GM19467 (cell line): ENCODE results near the gene DIAPH2.

Experiments
- ATAC-seq: cut with Tn5 transposase; IDR thresholded peaks from one replicate; pipeline ENCODE4 v1.9.1; 2021; ENCODE audit warnings: mild to moderate bottlenecking, moderate library complexity; ENCODE audit not compliant: unreplicated experiment

The DIAPH2 gene

GRCh38 chrX:96924581-96924980, 239.9 kb downstream of the DIAPH2 start:
- ATAC-seq, result no peak

GRCh38 chrX:96929036-96929435, 244.4 kb downstream of the DIAPH2 start:
- ATAC-seq, result no peak

GRCh38 chrX:96957718-96958117, 273.1 kb downstream of the DIAPH2 start:
- no peak for ATAC-seq

- ATAC-seq, result no peak
Observed at GRCh38 chrX:96971812-96972211, 287.2 kb downstream of the DIAPH2 start.

DNA sequence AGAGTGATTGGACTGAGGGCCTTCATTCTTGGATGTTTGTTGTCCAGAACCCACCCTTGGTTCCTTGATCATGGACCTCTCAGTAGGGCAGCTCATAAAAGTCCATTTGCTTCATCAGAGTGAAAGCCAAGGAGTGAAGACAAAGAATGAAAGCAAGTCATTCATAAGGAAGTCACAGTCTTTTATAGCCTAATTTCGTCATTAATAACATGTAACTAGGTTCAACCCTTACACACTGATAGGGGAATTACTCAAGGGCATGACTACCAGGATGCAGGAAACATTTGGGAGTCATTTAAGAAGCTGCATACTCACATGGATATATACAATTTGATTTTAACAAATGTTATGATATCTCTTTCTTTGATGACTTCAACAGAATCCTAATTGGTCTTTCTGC, 294.3 kb downstream of the DIAPH2 start:
- no peak for ATAC-seq

DNA sequence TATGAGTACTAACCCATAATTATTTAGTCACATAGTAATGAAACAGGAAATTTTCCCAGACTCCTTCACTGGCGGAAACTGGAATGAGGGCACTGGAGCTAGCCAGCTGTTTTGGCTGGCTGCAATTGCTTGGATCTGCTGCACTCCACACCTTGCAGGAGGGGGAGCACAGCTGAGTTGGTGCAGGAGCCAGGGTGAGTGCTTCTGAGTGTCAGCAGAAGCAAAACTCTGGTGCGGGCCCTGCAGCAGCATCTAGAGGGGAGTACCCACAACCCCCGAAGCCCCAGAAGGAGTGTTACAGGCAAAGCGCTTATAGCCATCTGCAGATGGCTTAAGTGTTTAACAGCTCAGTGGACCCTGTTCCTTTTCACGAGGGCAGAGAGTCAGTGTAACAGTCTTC, 295.1 kb downstream of the DIAPH2 start:
- ATAC-seq, result no peak

- no peak for ATAC-seq
Observed at GRCh38 chrX:96982161-96982560, 297.5 kb downstream of the DIAPH2 start.

GRCh38 chrX:96984538-96984937, 299.9 kb downstream of the DIAPH2 start:
- no peak for ATAC-seq

- no peak for ATAC-seq
Observed at GRCh38 chrX:96985046-96985445, 300.4 kb downstream of the DIAPH2 start.

DNA sequence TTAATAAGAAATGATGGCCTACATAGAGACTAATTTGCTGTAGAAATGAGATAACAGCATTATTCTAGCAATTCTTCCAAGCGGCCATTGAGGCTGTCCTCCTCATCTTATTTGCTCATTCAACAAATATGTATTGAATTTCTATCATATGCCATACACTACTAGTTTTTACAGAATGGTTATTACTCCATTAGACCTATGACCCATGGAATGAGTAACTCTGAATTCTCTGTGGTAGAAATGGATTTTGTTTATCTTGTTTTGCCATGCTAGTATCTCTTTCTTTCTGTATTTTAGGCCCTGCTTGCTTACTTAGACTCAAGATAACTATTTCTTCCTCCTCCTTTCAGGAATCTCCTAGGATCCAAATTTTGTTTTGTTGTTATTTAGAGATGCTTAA, 302.6 kb downstream of the DIAPH2 start:
- ATAC-seq, result no peak

DNA sequence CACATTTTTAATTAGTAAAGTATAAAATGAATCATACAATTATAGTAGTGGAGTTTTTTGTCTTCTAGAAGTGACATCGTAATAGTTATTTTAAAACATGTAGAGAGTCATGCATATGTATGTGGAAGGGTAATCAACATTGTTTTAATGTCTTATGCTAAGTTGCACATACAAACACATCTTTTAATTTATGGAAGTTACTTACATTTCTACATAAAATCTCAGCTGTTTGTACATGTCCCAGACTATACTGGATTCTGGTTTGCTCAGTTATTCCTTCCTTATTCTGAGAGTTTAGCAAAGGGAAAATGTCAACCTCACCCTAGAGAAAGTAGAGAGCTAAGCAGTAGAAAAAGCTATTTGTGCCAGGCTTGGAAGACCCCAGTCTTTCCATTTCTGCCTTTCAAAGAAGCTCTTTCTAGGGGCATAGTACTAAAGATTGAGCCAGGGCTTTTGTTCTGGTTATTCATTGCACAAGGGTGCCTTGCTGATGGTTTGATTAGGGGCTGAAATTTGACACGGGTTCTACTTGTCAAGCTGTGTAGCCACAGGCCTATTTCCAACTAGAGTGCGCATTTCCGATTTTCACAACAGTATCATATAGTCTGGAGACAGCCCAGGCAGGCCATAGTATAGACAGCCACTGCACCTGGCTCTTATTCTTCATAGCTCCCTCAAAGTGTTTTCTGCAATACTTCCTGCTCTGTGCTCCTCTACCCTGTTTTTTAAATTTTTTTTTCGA, 305.4 kb downstream of the DIAPH2 start:
- no peak for ATAC-seq

DNA sequence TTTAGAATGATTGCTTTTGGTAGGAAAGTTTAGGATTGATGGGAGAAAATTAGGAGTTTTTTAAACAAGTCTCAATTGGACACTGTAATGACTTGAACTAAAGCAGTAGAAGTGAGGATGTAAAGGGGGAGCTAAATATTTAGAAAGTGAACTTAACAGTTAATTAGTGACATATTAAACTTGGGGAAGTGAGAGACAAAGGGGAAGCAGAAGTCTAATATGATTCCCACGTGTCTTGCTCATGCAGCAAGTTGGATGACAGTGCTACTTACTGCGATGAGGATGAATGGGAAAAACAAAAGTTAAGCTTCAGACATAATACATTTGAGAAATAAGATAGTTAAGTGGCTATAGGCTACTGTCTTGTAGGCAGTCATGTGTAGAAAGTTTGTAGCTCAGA, 309.5 kb downstream of the DIAPH2 start:
- no peak for ATAC-seq

- no peak for ATAC-seq
Observed at GRCh38 chrX:96997196-96997595, 312.6 kb downstream of the DIAPH2 start.

- ATAC-seq, result no peak
Observed at GRCh38 chrX:97000682-97001368, 316.2 kb downstream of the DIAPH2 start.

- ATAC-seq, result no peak
Observed at GRCh38 chrX:97006167-97006566, 321.5 kb downstream of the DIAPH2 start.

- no peak for ATAC-seq
Observed at GRCh38 chrX:97009391-97009790, 324.7 kb downstream of the DIAPH2 start.

DNA sequence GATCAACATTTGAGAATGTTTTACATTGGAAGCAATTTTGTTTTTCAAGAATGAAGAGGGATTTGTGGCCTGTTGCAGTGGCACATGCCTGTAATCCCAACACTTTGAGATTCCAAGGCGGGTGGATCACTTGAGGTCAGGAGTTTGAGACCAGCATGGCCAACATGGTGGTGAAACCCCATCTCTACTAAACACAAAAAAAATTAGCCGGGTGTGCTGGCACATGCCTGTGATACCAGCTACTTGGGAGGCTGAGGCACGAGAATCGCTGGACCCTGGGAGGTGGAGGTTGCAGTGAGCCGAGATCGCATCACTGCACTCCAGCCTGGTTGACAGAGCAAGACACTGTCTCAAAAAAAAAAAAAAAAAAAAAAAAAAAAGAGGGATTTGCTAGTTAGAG, 326.9 kb downstream of the DIAPH2 start:
- ATAC-seq, result no peak

DNA sequence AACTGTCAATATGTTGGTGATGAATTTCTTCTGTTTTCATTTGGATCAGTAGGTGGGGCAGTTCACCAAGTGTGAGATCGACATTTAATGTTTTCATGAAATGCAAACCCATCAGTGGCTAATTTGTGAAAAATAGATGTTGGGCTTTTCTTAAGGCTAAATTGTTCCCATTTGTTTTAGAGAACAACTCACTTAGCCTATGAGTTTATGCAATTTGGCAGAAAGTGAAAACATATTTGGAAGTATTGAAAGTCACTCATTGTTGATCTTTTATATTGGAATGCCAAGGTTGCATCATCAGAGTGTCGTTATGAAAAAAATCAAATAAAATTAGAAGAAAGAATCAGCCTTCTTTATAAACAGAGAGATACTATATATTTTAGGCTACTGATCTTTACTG, 331.5 kb downstream of the DIAPH2 start:
- no peak for ATAC-seq

GRCh38 chrX:97021680-97022079, 337.0 kb downstream of the DIAPH2 start:
- no peak for ATAC-seq

DNA sequence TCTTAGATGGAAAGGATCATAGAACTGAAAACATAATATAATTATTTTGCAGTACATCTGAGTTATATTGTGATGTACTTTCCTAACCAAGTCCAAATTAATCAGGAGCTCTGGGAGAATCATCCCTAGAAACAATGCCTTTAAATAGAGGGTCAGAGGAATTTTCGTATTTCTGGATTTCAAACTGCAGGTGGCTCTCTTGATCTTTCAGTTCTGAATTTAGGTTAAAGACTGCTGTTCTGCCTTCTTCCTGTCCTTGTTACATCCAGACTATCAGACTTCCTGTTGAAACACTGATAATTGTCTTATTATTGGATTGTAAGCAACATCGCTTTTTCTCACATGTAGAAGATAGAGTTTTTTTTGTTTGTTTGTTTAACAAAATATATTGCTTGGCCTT, 341.8 kb downstream of the DIAPH2 start:
- no peak for ATAC-seq

DNA sequence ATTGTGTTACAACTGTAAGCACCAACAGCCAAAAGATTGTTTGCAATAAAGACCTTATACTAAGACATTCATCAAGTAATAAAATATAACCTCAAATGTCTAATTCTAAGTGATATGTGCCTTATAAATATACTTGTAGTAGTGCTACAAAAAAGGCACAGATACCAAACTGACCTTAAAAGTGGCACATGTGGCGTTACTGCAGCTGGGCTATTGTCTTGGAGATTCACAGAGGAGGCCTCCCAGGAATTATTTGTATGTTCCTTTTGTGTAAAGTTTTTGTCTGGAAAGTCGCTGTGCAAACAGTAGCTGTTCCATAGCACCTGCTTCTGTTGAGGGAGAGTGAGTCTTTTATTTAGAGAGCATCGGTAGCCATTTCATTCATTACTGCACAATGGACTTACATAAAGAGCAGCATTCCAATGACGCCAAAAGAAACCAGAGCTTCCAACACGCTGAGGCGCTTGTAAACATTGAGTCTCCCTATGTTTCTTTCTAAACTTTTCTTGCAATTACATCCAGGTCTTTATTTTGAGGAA, 342.8 kb downstream of the DIAPH2 start:
- no peak for ATAC-seq

DNA sequence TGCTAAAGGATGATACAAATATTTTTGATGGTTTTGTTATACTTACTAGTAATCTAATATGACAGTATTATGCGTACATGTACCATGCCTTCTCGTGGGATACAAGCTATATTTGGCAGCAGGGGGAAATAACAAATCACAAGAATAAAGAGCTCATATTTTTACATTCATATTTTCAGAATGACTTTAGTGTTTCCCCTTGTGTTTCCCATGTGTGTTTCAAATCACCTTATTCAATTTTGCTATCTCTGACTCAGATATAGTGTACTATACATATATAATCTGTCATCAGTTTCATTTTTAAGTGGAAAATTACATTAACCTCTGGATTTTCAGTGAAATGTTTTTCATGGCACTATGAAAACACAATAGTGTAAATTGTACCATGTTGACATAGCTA, 345.8 kb downstream of the DIAPH2 start:
- ATAC-seq, result no peak
